ENCODE data around the gene RNU1-1. TPM values are rescaled to one million over a fixed set of nuclear protein-coding genes. Genes with fewer than 3 reads are reported as not detected.
"Not testable (repeated sequence)": the region's sequence is repeated elsewhere in the genome, so short reads cannot be mapped to it uniquely, and the experiment has no call there.

Gene RNU1-1
- total RNA-seq, 2 experiments from 2014 or later: 820 to 1,043 TPM

- H3K9me3 Mint-ChIP-seq: no peaks in the 10 kb centered on the region
- CTCF ChIA-PET: no interaction called here
- no peak overlapping the region for H3K4me3 Mint-ChIP-seq
- ATAC-seq (no peak), DNase-seq (no peak)
- H3K4me1 Mint-ChIP-seq (ENCODE audit: low read depth): no peaks in the 10 kb centered on the region
- no peaks in the 10 kb centered on the region for H3K27me3 Mint-ChIP-seq
- no peaks in the 10 kb centered on the region for H3K36me3 Mint-ChIP-seq (ENCODE audit: low read depth)
- H3K27ac Mint-ChIP-seq: no peak overlapping the region
- TF ChIP-seq CTCF (IDR thresholded peaks at IDR 0.05): no peak
- POLR2A ChIA-PET: no interaction called here
- intact Hi-C loops (cut with micrococcal nuclease): no loop called here
Measured at GRCh38 chr1:16484931-16485330, 29.2 kb downstream of the RNU1-1 start.

GRCh38 chr1:16484501-16484835, 29.6 kb downstream of the RNU1-1 start:
- Mint-ChIP-seq H3K4me3 (no peak overlapping the region), H3K9me3 (no peaks in the 10 kb centered on the region), H3K27ac (no peak overlapping the region), H3K36me3 (ENCODE audit: low read depth) (no peaks in the 10 kb centered on the region), H3K27me3 (no peaks in the 10 kb centered on the region), H3K4me1 (ENCODE audit: low read depth) (no peaks in the 10 kb centered on the region)
- DNase-seq: no peak
- ChIA-PET POLR2A (no interaction called here), CTCF (no interaction called here)
- no peak for ATAC-seq
- TF ChIP-seq CTCF (IDR thresholded peaks at IDR 0.05): no peak
- intact Hi-C loops (cut with micrococcal nuclease): no loop called here

- DNase-seq; ATAC-seq; H3K4me1 Mint-ChIP-seq (ENCODE audit: low read depth); H3K9me3 Mint-ChIP-seq; H3K4me3 Mint-ChIP-seq; CTCF ChIA-PET; POLR2A ChIA-PET; H3K36me3 Mint-ChIP-seq (ENCODE audit: low read depth); intact Hi-C loops (cut with micrococcal nuclease); H3K27me3 Mint-ChIP-seq; H3K27ac Mint-ChIP-seq: not testable (repeated sequence)
Measured at GRCh38 chr1:16483639-16484500, 30.2 kb downstream of the RNU1-1 start.

- intact Hi-C loops (cut with micrococcal nuclease); H3K4me3 Mint-ChIP-seq; H3K27me3 Mint-ChIP-seq; H3K9me3 Mint-ChIP-seq; H3K27ac Mint-ChIP-seq; H3K36me3 Mint-ChIP-seq (ENCODE audit: low read depth); CTCF ChIA-PET; POLR2A ChIA-PET; H3K4me1 Mint-ChIP-seq (ENCODE audit: low read depth); DNase-seq; ATAC-seq: not testable (repeated sequence)
Measured at GRCh38 chr1:16483146-16483545, 30.9 kb downstream of the RNU1-1 start.

- intact Hi-C loops (cut with micrococcal nuclease): no loop called here
- ATAC-seq (no peak), DNase-seq (no peak)
- POLR2A ChIA-PET: no interaction called here
- no peak for TF ChIP-seq CTCF (IDR thresholded peaks at IDR 0.05)
- H3K27ac Mint-ChIP-seq: no peak overlapping the region
- CTCF ChIA-PET: no interaction called here
- no peaks in the 10 kb centered on the region for H3K9me3 Mint-ChIP-seq
- H3K27me3 Mint-ChIP-seq: no peaks in the 10 kb centered on the region
- H3K4me3 Mint-ChIP-seq: no peak overlapping the region
- H3K36me3 Mint-ChIP-seq (ENCODE audit: low read depth): no peaks in the 10 kb centered on the region
- no peaks in the 10 kb centered on the region for H3K4me1 Mint-ChIP-seq (ENCODE audit: low read depth)
Measured at GRCh38 chr1:16478091-16478490, 36.0 kb downstream of the RNU1-1 start.

- H3K36me3 Mint-ChIP-seq (ENCODE audit: low read depth); POLR2A ChIA-PET; H3K27ac Mint-ChIP-seq: not testable (repeated sequence)
Measured at GRCh38 chr1:16475771-16476770, 38.0 kb downstream of the RNU1-1 start.

GRCh38 chr1:16474891-16475290, 39.2 kb downstream of the RNU1-1 start:
- H3K27me3 Mint-ChIP-seq; ATAC-seq; CTCF ChIA-PET; DNase-seq; H3K4me1 Mint-ChIP-seq (ENCODE audit: low read depth); H3K36me3 Mint-ChIP-seq (ENCODE audit: low read depth); POLR2A ChIA-PET; H3K9me3 Mint-ChIP-seq; H3K27ac Mint-ChIP-seq; intact Hi-C loops (cut with micrococcal nuclease); H3K4me3 Mint-ChIP-seq: not testable (repeated sequence)

More at GRCh38 chr1:16475771-16476770, 38.0 kb downstream of the RNU1-1 start:
- H3K9me3 Mint-ChIP-seq; DNase-seq; H3K4me3 Mint-ChIP-seq; H3K27me3 Mint-ChIP-seq; H3K4me1 Mint-ChIP-seq (ENCODE audit: low read depth); ATAC-seq; CTCF ChIA-PET; intact Hi-C loops (cut with micrococcal nuclease): not testable (repeated sequence)
